NT2/D1 (cell line): ENCODE data around the gene DNMT3A.

ENCODE experiments used
- SUZ12 ChIP-seq: IDR thresholded peaks from 2 replicates; pipeline ENCODE4 v1.6.1; 2011; ENCODE audit not compliant: insufficient read length, insufficient read depth; ENCODE audit errors: extremely low read depth
- YY1 ChIP-seq: IDR thresholded peaks from 2 replicates; pipeline ENCODE4 v1.6.1; 2011; ENCODE audit not compliant: insufficient read length, insufficient read depth
- ZNF274 ChIP-seq: IDR thresholded peaks from 2 replicates; pipeline ENCODE4 v1.6.1; 2011; ENCODE audit warnings: mild to moderate bottlenecking, low read depth, low read length

DNA sequence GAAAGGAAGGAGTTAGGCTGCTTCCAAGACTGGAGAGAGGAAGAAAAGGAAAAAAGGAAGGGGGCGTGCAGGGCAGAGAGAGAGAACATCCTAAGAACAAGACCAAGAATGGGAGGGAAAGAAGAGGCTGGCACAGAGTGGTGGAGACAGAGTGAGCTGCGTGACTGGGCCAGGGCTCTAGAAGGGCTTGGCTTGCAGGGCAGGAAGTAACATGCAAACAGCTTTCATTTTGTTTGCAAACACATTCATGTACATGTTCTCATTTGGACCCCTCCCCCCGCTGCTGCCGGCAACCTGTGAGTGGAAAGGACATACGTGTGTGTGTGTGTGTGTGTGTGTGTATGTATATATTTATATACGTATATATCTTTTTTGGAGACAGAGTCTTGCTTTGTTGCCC is 46.8 kb upstream of the DNMT3A start:
- TF ChIP-seq YY1 (no peak), ZNF274 (no peak), SUZ12 (no peak)
